Cardiac muscle cell (in vitro differentiated cells and primary cell): Measurements from ENCODE around the gene CISTR. TPM values are rescaled to one million over a fixed set of nuclear protein-coding genes. Genes with fewer than 3 reads are reported as not detected.

Experiments used
- DNase-seq, 2 donors: peaks; one replicate each; pipeline versions ENCODE4 v3.0.0 to v3.0.0-alpha.2; 2010 to 2017; ENCODE audit warnings: low read depth in 1 of 2, low spot score in 1 of 2
- H3K27ac ChIP-seq: fragments of 200-600 bp; sonication (generic); 2 replicates; pipeline ENCODE4 v1.5.1; 2016
- H3K27me3 ChIP-seq: fragments of 200-600 bp; sonication (generic); 2 replicates; pipeline ENCODE4 v1.6.0; 2016; ENCODE audit warnings: control low read depth
- H3K36me3 ChIP-seq: fragments of 200-600 bp; sonication (generic); 2 replicates; pipeline ENCODE4 v1.5.1; 2016; ENCODE audit warnings: control low read depth
- H3K4me1 ChIP-seq: fragments of 200-600 bp; sonication (generic); 2 replicates; pipeline ENCODE4 v1.8.1; 2017; ENCODE audit warnings: low read depth, mild to moderate bottlenecking, mixed run types
- H3K4me3 ChIP-seq: fragments of 200-600 bp; sonication (generic); 2 replicates; pipeline ENCODE4 v1.5.1; 2016; ENCODE audit warnings: mild to moderate bottlenecking
- H3K9me3 ChIP-seq: fragments of 200-600 bp; sonication (generic); 2 replicates; pipeline ENCODE4 v1.5.1; 2017; ENCODE audit warnings: low read depth, mild to moderate bottlenecking, control low read depth
- polyA plus RNA-seq: library from polyadenylated mRNA; unstranded; fragments of >200 nt; fragmentation: Nextera tagmentation; extraction: Ambion mirVana; gene quantifications from 2 replicates; pipeline ENCODE4 v1.2.1, GENCODE V29; 2016
- total RNA-seq: library from RNA; depleted of rRNA; stranded (reverse); fragments of >200 nt; gene quantifications from 2 replicates; pipeline ENCODE4 v1.2.3, GENCODE V29; 2016
- TF ChIP-seq, protein P1 (sequence below): IDR thresholded peaks from 2 replicates; pipeline ENCODE4 v1.5.1; 2012; ENCODE audit warnings: low read depth, mild to moderate bottlenecking, low read length

Gene CISTR
- total and polyA plus RNA-seq, 2 experiments from 2014 or later: 0.34 TPM; not detected in 1

GRCh38 chr12:53775478-53776145 lies 23.8 kb upstream of the CISTR start:
- DNase-seq: no peak
- no peaks in the 10 kb centered on the region for H3K4me1 ChIP-seq
- H3K27me3 ChIP-seq: peaks cover 80% of the 10 kb centered on the region
- no peak overlapping the region for H3K4me3 ChIP-seq
- no peaks in the 10 kb centered on the region for H3K36me3 ChIP-seq
- H3K9me3 ChIP-seq: no peaks in the 10 kb centered on the region
- TF ChIP-seq, protein P1, sequence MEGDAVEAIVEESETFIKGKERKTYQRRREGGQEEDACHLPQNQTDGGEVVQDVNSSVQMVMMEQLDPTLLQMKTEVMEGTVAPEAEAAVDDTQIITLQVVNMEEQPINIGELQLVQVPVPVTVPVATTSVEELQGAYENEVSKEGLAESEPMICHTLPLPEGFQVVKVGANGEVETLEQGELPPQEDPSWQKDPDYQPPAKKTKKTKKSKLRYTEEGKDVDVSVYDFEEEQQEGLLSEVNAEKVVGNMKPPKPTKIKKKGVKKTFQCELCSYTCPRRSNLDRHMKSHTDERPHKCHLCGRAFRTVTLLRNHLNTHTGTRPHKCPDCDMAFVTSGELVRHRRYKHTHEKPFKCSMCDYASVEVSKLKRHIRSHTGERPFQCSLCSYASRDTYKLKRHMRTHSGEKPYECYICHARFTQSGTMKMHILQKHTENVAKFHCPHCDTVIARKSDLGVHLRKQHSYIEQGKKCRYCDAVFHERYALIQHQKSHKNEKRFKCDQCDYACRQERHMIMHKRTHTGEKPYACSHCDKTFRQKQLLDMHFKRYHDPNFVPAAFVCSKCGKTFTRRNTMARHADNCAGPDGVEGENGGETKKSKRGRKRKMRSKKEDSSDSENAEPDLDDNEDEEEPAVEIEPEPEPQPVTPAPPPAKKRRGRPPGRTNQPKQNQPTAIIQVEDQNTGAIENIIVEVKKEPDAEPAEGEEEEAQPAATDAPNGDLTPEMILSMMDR: no peak
- H3K27ac ChIP-seq: no peak overlapping the region

DNA sequence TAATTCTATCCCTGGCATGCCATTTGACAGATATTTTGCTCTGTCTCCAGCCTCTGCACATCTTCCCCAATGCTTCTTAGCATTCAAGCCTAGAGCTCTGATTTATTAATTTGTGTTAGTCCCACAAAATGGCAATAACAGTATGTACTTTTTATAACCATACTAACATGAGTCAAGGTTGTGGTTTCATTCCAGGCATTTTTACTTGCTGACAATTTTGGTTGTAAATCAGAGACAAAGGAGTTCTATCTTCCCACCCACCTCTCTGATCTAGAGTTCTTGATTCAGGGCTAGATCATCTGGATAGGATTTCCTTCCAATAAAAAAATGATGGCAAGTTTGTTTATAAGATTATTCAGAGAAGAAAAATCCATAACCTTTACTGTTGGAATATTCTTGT lies 18.5 kb upstream of the CISTR start:
- peak in 1 of 2 donors; percentile 62 for DNase-seq
- H3K4me1 ChIP-seq: no peaks in the 10 kb centered on the region
- H3K27me3 ChIP-seq: peaks cover 88% of the 10 kb centered on the region
- no peak overlapping the region for H3K27ac ChIP-seq
- TF ChIP-seq, protein P1: no peak
- H3K4me3 ChIP-seq: no peak overlapping the region
- no peaks in the 10 kb centered on the region for H3K9me3 ChIP-seq
- no peaks in the 10 kb centered on the region for H3K36me3 ChIP-seq

- Histone ChIP-seq H3K36me3 (no peaks in the 10 kb centered on the region), H3K27me3 (peaks cover 92% of the 10 kb centered on the region), H3K4me1 (no peaks in the 10 kb centered on the region), H3K4me3 (no peak overlapping the region), H3K27ac (no peak overlapping the region), H3K9me3 (no peaks in the 10 kb centered on the region)
- no peak for DNase-seq
- TF ChIP-seq, protein P1: no peak
Observed at GRCh38 chr12:53768976-53769375, 17.2 kb upstream of the CISTR start.

GRCh38 chr12:53766881-53767280 lies 15.1 kb upstream of the CISTR start:
- Histone ChIP-seq H3K4me3 (no peak overlapping the region), H3K36me3 (no peaks in the 10 kb centered on the region), H3K9me3 (no peaks in the 10 kb centered on the region), H3K4me1 (no peaks in the 10 kb centered on the region), H3K27me3 (peaks cover 95% of the 10 kb centered on the region), H3K27ac (no peak overlapping the region)
- TF ChIP-seq, protein P1: no peak
- no peak for DNase-seq

GRCh38 chr12:53765891-53766290 lies 14.1 kb upstream of the CISTR start:
- H3K27ac ChIP-seq: no peak overlapping the region
- H3K4me1 ChIP-seq: no peaks in the 10 kb centered on the region
- peaks cover 95% of the 10 kb centered on the region for H3K27me3 ChIP-seq
- no peaks in the 10 kb centered on the region for H3K9me3 ChIP-seq
- no peaks in the 10 kb centered on the region for H3K36me3 ChIP-seq
- H3K4me3 ChIP-seq: no peak overlapping the region
- DNase-seq: no peak
- TF ChIP-seq, protein P1: no peak
